ENCODE data around the gene VIPR2. TPM values are rescaled to one million over a fixed set of nuclear protein-coding genes. Genes with fewer than 3 reads are reported as not detected.

The VIPR2 gene
- total RNA-seq, 4 donors from 2014 or later = 1.8 to 3.7 (median 2.7) TPM

- Histone ChIP-seq H3K36me3 (no peaks in the 10 kb centered on the region), H3K4me1 (no peaks in the 10 kb centered on the region), H3K27ac (no peak overlapping the region), H3K4me3 (no peak overlapping the region), H3K27me3 (peaks cover 4% of the 10 kb centered on the region), H3K9me3 (peaks cover 0 to 3% of the 10 kb centered on the region in 2 donors)
- WGBS, 2 donors (ENCODE audit: low coverage in 1 of 2) = 82 to 84% methylated on average over 2 to 15 of the region's 15 CpGs
- TF ChIP-seq POLR2A (IDR thresholded peaks at IDR 0.05) = no peak
- TF ChIP-seq, protein P1, sequence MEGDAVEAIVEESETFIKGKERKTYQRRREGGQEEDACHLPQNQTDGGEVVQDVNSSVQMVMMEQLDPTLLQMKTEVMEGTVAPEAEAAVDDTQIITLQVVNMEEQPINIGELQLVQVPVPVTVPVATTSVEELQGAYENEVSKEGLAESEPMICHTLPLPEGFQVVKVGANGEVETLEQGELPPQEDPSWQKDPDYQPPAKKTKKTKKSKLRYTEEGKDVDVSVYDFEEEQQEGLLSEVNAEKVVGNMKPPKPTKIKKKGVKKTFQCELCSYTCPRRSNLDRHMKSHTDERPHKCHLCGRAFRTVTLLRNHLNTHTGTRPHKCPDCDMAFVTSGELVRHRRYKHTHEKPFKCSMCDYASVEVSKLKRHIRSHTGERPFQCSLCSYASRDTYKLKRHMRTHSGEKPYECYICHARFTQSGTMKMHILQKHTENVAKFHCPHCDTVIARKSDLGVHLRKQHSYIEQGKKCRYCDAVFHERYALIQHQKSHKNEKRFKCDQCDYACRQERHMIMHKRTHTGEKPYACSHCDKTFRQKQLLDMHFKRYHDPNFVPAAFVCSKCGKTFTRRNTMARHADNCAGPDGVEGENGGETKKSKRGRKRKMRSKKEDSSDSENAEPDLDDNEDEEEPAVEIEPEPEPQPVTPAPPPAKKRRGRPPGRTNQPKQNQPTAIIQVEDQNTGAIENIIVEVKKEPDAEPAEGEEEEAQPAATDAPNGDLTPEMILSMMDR (IDR thresholded peaks at IDR 0.05) = no peak
- in situ Hi-C loops (cut with MboI; ENCODE audit: low pct_ligation_motif_present in 1 of 4, low pct_unique_long_range_greater_than_20kb in 1 of 4, low sequenced_read_pairs in 3 of 4) (no loop called here), intact Hi-C loops (cut with DNase I; ENCODE audit: low total_unique reads) (no loop called here)
- no peak for DNase-seq
Observed at GRCh38 chr7:159049266-159050025, 95.2 kb downstream of the VIPR2 start.

DNA sequence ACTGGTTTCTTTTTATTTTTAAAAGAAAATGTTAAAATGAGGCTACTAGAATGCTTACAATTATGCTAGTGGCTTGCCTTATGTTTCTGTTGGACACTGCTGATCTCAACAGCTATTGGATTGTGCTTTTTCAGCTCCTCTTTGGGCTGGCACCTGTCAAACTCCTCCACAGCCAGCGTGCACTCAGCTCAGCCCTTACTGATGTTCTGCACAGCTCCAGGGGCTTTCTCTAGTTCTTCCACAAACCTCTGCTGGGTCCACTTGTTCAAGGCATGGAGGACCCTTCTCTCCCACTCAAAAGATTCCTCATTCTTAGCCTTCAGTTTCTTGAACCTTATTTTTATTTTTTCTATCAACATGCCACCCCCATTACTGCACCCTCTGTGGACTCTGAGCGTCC, 96.0 kb downstream of the VIPR2 start:
- TF ChIP-seq POLR2AphosphoS5 (IDR thresholded peaks at IDR 0.05) (no peak), EP300 (IDR thresholded peaks at IDR 0.05; ENCODE audit: low read depth) (no peak), POLR2A (IDR thresholded peaks at IDR 0.05) (no peak)
- TF ChIP-seq, protein P1 (IDR thresholded peaks at IDR 0.05) = no peak
- in situ Hi-C loops (cut with MboI; ENCODE audit: low pct_ligation_motif_present in 1 of 4, low pct_unique_long_range_greater_than_20kb in 1 of 4, low sequenced_read_pairs in 3 of 4) = no loop called here
- Histone ChIP-seq H3K36me3 (no peaks in the 10 kb centered on the region), H3K4me1 (no peaks in the 10 kb centered on the region), H3K4me3 (no peak overlapping the region), H3K9me3 (peaks cover 0 to 3% of the 10 kb centered on the region in 2 donors), H3K27ac (no peak overlapping the region), H3K27me3 (peaks cover 4% of the 10 kb centered on the region)
- no peak for DNase-seq
- intact Hi-C loops (cut with DNase I; ENCODE audit: low total_unique reads) = no loop called here
- 80 to 86% methylated on average over 2 of the region's 2 CpGs for WGBS, 2 donors (ENCODE audit: low coverage in 1 of 2)

GRCh38 chr7:159047536-159047935, 97.1 kb downstream of the VIPR2 start:
- DNase-seq = no peak
- WGBS, 2 donors (ENCODE audit: low coverage in 1 of 2) = 72 to 85% methylated on average over 2 of the region's 2 CpGs
- peaks cover 0 to 3% of the 10 kb centered on the region in 2 donors for H3K9me3 ChIP-seq
- no peak overlapping the region for H3K27ac ChIP-seq
- H3K27me3 ChIP-seq = peaks cover 4% of the 10 kb centered on the region
- TF ChIP-seq POLR2AphosphoS5 (IDR thresholded peaks at IDR 0.05) = no peak
- no peak for TF ChIP-seq EP300 (IDR thresholded peaks at IDR 0.05; ENCODE audit: low read depth)
- TF ChIP-seq, protein P1 (IDR thresholded peaks at IDR 0.05) = no peak
- TF ChIP-seq POLR2A (IDR thresholded peaks at IDR 0.05) = no peak
- H3K36me3 ChIP-seq = no peaks in the 10 kb centered on the region
- intact Hi-C loops (cut with DNase I; ENCODE audit: low total_unique reads) = no loop called here
- in situ Hi-C loops (cut with MboI; ENCODE audit: low pct_ligation_motif_present in 1 of 4, low pct_unique_long_range_greater_than_20kb in 1 of 4, low sequenced_read_pairs in 3 of 4) = no loop called here
- no peak overlapping the region for H3K4me3 ChIP-seq
- no peaks in the 10 kb centered on the region for H3K4me1 ChIP-seq

- H3K27ac ChIP-seq = no peak overlapping the region
- WGBS, 2 donors (ENCODE audit: low coverage in 1 of 2) = 94 to 97% methylated on average over 4 to 6 of the region's 6 CpGs
- no peaks in the 10 kb centered on the region for H3K36me3 ChIP-seq
- no peak for DNase-seq
- in situ Hi-C loops (cut with MboI; ENCODE audit: low pct_ligation_motif_present in 1 of 4, low pct_unique_long_range_greater_than_20kb in 1 of 4, low sequenced_read_pairs in 3 of 4) = no loop called here
- intact Hi-C loops (cut with DNase I; ENCODE audit: low total_unique reads) = no loop called here
- H3K4me1 ChIP-seq = no peaks in the 10 kb centered on the region
- H3K9me3 ChIP-seq = no peaks in the 10 kb centered on the region
- peaks cover 4% of the 10 kb centered on the region for H3K27me3 ChIP-seq
- TF ChIP-seq, protein P1 (IDR thresholded peaks at IDR 0.05) = no peak
- TF ChIP-seq POLR2A (IDR thresholded peaks at IDR 0.05) (no peak), POLR2AphosphoS5 (IDR thresholded peaks at IDR 0.05) (no peak), EP300 (IDR thresholded peaks at IDR 0.05; ENCODE audit: low read depth) (no peak)
- no peak overlapping the region for H3K4me3 ChIP-seq
Observed at GRCh38 chr7:159046300-159046699, 98.4 kb downstream of the VIPR2 start.
